ENCODE results near the gene DNAJC18. TPM values are rescaled to one million over a fixed set of nuclear protein-coding genes. Genes with fewer than 3 reads are reported as not detected.

DNAJC18 gene
- total and polyA plus RNA-seq, 2 of the 4 experiments (the other 2 are of a cell fraction), result 8.5 to 11.1 TPM

DNA sequence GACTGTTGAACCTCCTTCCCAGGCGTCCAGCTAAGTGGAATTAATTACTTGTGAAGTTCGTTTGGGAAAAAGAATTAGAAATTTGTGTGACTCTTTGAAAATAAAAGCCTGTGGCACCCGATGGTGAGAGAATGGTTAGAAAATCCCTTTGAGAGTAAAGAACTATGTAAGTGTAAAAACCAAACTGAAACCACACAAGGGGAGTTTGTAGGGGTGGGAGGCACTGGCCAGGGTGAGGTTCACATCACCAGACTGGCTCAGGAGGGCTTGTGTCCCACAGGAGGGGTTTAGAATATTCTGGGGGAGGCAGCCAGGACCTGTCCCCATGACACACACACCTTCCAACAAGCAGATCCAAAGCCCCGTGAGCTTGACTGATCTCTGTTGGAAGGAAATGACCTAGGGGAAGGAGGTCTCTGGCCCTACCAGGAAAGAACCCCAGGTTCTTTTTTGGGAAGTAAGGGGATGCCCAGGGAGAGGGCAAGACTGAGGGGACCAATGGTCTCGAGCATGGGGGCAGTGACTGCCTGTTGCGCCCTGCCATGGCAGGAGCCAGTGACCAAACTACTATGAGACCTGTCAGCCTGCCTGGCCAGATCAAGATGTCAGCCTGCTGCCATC lies 39.7 kb downstream of the DNAJC18 start:
- WGBS, 2 experiments (ENCODE audit: extremely low coverage in 2 of 2, insufficient read length in 1 of 2), result 82% methylated on average over 3 of the region's 6 CpGs; no CpG with 5 or more reads in 1 of the 2 experiments
- no peak overlapping the region for H4K91ac ChIP-seq (ENCODE audit: insufficient read depth, low read depth, low read length)
- H3K4me3 ChIP-seq (ENCODE audit: insufficient read depth, low read depth, low read length), result no peak overlapping the region
- H3K27ac ChIP-seq (ENCODE audit: insufficient read depth, low read length), result no peak overlapping the region
- H3K79me1 ChIP-seq (ENCODE audit: low read depth in 1 of 2, low read length in 2 of 2), result peaks cover 0 to 14% of the 10 kb centered on the region in 2 experiments; a peak in 1 of 4 replicates
- H3K9me3 ChIP-seq (ENCODE audit: control insufficient read depth, insufficient read depth, low read length), result no peaks in the 10 kb centered on the region
- no peak overlapping the region for H2BK15ac ChIP-seq (ENCODE audit: low read depth, low read length)
- H2AK9ac ChIP-seq (replicated peaks; ENCODE audit: low read depth, low read length, poor library complexity), result peak overlapping the region; percentile 49
- BruUV-seq (replicated peaks), result no TSS peak
- H2BK120ac ChIP-seq (ENCODE audit: low read depth, low read length), result no peak overlapping the region
- H3K36me3 ChIP-seq (ENCODE audit: control insufficient read depth, insufficient read depth, low read length), result no peaks in the 10 kb centered on the region
- H3K4me2 ChIP-seq (ENCODE audit: low read depth, low read length), result no peak overlapping the region
- H2BK20ac ChIP-seq (ENCODE audit: low read depth, low read length), result no peak overlapping the region
- ChIA-PET CTCF (no interaction called here), POLR2A (ENCODE audit: unreplicated experiment) (no interaction called here)
- H3K14ac ChIP-seq (replicated peaks; ENCODE audit: low read depth, low read length), result no peak overlapping the region
- no peaks in the 10 kb centered on the region; the same call in 1 of the 2 replicates for H4K20me1 ChIP-seq (ENCODE audit: insufficient read depth, low read length)
- H3K56ac ChIP-seq (ENCODE audit: extremely low read depth, insufficient read depth, low read length), result no peak overlapping the region
- H3K9ac ChIP-seq (ENCODE audit: low read depth, low read length), result no peak overlapping the region
- peaks cover 8% of the 10 kb centered on the region for H3K9me1 ChIP-seq (ENCODE audit: insufficient read depth, low read length)
- H2AK5ac ChIP-seq (ENCODE audit: low read depth, low read length), result no peak overlapping the region
- H3K18ac ChIP-seq (ENCODE audit: low read depth, low read length), result no peak overlapping the region
- TF ChIP-seq RAD21 (IDR thresholded peaks at IDR 0.05; ENCODE audit: low read length) (no peak), SMC3 (IDR thresholded peaks at IDR 0.05; ENCODE audit: low read depth, low read length) (no peak), RFX5 (IDR thresholded peaks at IDR 0.05; ENCODE audit: low read depth, low read length) (no peak), POLR2A (IDR thresholded peaks at IDR 0.05; ENCODE audit: low read depth, low read length) (no peak), MAFK (IDR thresholded peaks at IDR 0.05; ENCODE audit: low read depth, low read length) (no peak), RCOR1 (IDR thresholded peaks at IDR 0.05; ENCODE audit: insufficient replicate concordance, low read length) (no peak), MAZ (IDR thresholded peaks at IDR 0.05; ENCODE audit: borderline replicate concordance, low read depth, low read length) (no peak), MXI1 (IDR thresholded peaks at IDR 0.05; ENCODE audit: borderline replicate concordance, low read depth, low read length) (no peak), CHD1 (IDR thresholded peaks at IDR 0.05; ENCODE audit: low read depth, low read length) (no peak), BHLHE40 (IDR thresholded peaks at IDR 0.05; ENCODE audit: low read depth, low read length) (no peak), NFE2L2 (IDR thresholded peaks at IDR 0.05; ENCODE audit: low read depth, low read length) (no peak), CEBPB (IDR thresholded peaks at IDR 0.05; ENCODE audit: low read depth, low read length) (no peak)
- TF ChIP-seq, protein P1, sequence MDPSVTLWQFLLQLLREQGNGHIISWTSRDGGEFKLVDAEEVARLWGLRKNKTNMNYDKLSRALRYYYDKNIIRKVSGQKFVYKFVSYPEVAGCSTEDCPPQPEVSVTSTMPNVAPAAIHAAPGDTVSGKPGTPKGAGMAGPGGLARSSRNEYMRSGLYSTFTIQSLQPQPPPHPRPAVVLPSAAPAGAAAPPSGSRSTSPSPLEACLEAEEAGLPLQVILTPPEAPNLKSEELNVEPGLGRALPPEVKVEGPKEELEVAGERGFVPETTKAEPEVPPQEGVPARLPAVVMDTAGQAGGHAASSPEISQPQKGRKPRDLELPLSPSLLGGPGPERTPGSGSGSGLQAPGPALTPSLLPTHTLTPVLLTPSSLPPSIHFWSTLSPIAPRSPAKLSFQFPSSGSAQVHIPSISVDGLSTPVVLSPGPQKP (IDR thresholded peaks at IDR 0.05; ENCODE audit: borderline replicate concordance, low read depth, low read length), result no peak
- TF ChIP-seq, protein P2, sequence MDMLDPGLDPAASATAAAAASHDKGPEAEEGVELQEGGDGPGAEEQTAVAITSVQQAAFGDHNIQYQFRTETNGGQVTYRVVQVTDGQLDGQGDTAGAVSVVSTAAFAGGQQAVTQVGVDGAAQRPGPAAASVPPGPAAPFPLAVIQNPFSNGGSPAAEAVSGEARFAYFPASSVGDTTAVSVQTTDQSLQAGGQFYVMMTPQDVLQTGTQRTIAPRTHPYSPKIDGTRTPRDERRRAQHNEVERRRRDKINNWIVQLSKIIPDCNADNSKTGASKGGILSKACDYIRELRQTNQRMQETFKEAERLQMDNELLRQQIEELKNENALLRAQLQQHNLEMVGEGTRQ (IDR thresholded peaks at IDR 0.05; ENCODE audit: low read depth, low read length), result no peak
- TF ChIP-seq, protein P3, sequence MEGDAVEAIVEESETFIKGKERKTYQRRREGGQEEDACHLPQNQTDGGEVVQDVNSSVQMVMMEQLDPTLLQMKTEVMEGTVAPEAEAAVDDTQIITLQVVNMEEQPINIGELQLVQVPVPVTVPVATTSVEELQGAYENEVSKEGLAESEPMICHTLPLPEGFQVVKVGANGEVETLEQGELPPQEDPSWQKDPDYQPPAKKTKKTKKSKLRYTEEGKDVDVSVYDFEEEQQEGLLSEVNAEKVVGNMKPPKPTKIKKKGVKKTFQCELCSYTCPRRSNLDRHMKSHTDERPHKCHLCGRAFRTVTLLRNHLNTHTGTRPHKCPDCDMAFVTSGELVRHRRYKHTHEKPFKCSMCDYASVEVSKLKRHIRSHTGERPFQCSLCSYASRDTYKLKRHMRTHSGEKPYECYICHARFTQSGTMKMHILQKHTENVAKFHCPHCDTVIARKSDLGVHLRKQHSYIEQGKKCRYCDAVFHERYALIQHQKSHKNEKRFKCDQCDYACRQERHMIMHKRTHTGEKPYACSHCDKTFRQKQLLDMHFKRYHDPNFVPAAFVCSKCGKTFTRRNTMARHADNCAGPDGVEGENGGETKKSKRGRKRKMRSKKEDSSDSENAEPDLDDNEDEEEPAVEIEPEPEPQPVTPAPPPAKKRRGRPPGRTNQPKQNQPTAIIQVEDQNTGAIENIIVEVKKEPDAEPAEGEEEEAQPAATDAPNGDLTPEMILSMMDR (conservative IDR thresholded peaks at IDR 0.05; ENCODE audit: low read depth, low read length), result no peak
- H3K27me3 ChIP-seq (ENCODE audit: control insufficient read depth, insufficient read depth, low read length), result peaks cover 6% of the 10 kb centered on the region; the same call in 1 of the 2 replicates
- H3K23ac ChIP-seq (ENCODE audit: low read depth, low read length), result no peak overlapping the region
- H2AFZ ChIP-seq (replicated peaks; ENCODE audit: low read length, poor library complexity), result no peak overlapping the region
- ATAC-seq (ENCODE audit: low read depth) (no peak), DNase-seq (no peak)
- H2BK5ac ChIP-seq (ENCODE audit: low read depth, low read length, poor library complexity, severe bottlenecking), result no peak overlapping the region
- H3K4me1 ChIP-seq (ENCODE audit: control insufficient read depth, insufficient read depth, low read length), result peaks cover 4% of the 10 kb centered on the region
- dilution Hi-C loops (cut with HindIII; ENCODE audit: low sequenced_read_pairs, unreplicated experiment) (loop anchor here (25.0 kb wide), 1 partner anchor 113 kb away; no protein-coding TSS in a partner anchor), in situ Hi-C loops (cut with MboI; ENCODE audit: low sequenced_read_pairs) (no loop called here), intact Hi-C loops (cut with micrococcal nuclease) (no loop called here)
- no peak overlapping the region for H3K4ac ChIP-seq (ENCODE audit: low read depth, low read length)
- H4K5ac ChIP-seq (ENCODE audit: low read depth, low read length), result no peak overlapping the region
- H4K8ac ChIP-seq (ENCODE audit: low read depth in 2 of 2, low read length in 2 of 2), result no peak overlapping the region
